Lung (tissue), 12 donors: ENCODE measurements around the gene ARHGDIB. TPM values are rescaled to one million over a fixed set of nuclear protein-coding genes. Genes with fewer than 3 reads are reported as not detected.

Source experiments
- ATAC-seq: fragments of 200-7000 bp; cut with Tn5 transposase; one replicate; pipeline ENCODE4 v1.9.1; 2020; ENCODE audit warnings: moderate number of reproducible peaks; ENCODE audit not compliant: insufficient read depth, low FRiP score
- DNase-seq, 3 donors: peaks; one replicate each; pipeline ENCODE4 v3.0.0-alpha.2; 2013 to 2017
- H3K27ac ChIP-seq, 2 donors: one replicate each; pipeline ENCODE4 v1.5.1; 2013; ENCODE audit warnings: mild to moderate bottlenecking in 2 of 2, moderate library complexity in 2 of 2, control low read depth in 1 of 2, inconsistent platforms in 1 of 2, low read depth in 1 of 2, low read length in 1 of 2
- H3K27me3 ChIP-seq, 3 donors: one replicate each; pipeline ENCODE4 v1.5.1; 2013; ENCODE audit warnings: low read length in 2 of 3; ENCODE audit not compliant: control insufficient read depth in 3 of 3, insufficient read depth in 3 of 3
- H3K36me3 ChIP-seq, 4 donors: one replicate each; pipeline ENCODE4 v1.5.1; 2013; ENCODE audit warnings: low read length in 4 of 4, mild to moderate bottlenecking in 1 of 4, moderate library complexity in 1 of 4; ENCODE audit not compliant: control insufficient read depth in 4 of 4, insufficient read depth in 4 of 4
- H3K4me1 ChIP-seq, 5 donors: one replicate each; pipeline ENCODE4 v1.5.1; 2013; ENCODE audit warnings: low read length in 5 of 5, mild to moderate bottlenecking in 2 of 5, moderate library complexity in 1 of 5; ENCODE audit not compliant: control insufficient read depth in 5 of 5, insufficient read depth in 5 of 5
- H3K4me3 ChIP-seq: one replicate; pipeline ENCODE4 v1.5.1; 2013; ENCODE audit warnings: mild to moderate bottlenecking, control low read depth, moderate library complexity
- H3K9ac ChIP-seq, 2 donors: one replicate each; pipeline ENCODE4 v1.5.1; 2013; ENCODE audit warnings: low read length in 2 of 2, control low read depth in 1 of 2; ENCODE audit not compliant: insufficient read depth in 1 of 2
- H3K9me3 ChIP-seq, 4 donors: one replicate each; pipeline ENCODE4 v1.5.1; 2013; ENCODE audit warnings: low read length in 3 of 4, mild to moderate bottlenecking in 1 of 4, moderate library complexity in 1 of 4; ENCODE audit not compliant: control insufficient read depth in 4 of 4, insufficient read depth in 3 of 4
- CTCF ChIP-seq: IDR thresholded peaks from 2 replicates; pipeline ENCODE4 v1.5.1; 2012; ENCODE audit warnings: mild to moderate bottlenecking; ENCODE audit errors: control extremely low read depth, extremely low read depth
- WGBS, 2 donors: extraction: QIAGEN DNeasy Blood & Tissue Kit; methylation state at CpG; one replicate each; pipeline ENCODE4 v1.1.7; 2013; 5-methylcytosine and 5-hydroxymethylcytosine counted together
- polyA plus RNA-seq, 2 donors: library from polyadenylated mRNA; stranded (reverse); fragments of 200-250 nt; gene quantifications; one replicate each; pipeline ENCODE4 v1.2.1, GENCODE V29; 2013
- total RNA-seq, 2 donors: library from RNA; depleted of rRNA in 1 of 2; stranded (reverse); fragments of >200 nt in 1 of 2; gene quantifications; one replicate each; pipeline ENCODE4 v1.2.1, GENCODE V29; 2014 to 2021
- donor health status: control.
- donor health status: control.
- donor health status: Bipolar disorder and iron deficiency.
- donor health status: healthy.
- donor health status: DM: yes; HTN: yes; CAD: no.

ARHGDIB gene
- total and polyA plus RNA-seq, 4 donors = 66.5 to 597 (median 259) TPM

GRCh38 chr12:14976658-14977057 lies 15.3 kb upstream of the ARHGDIB start:
- no peak overlapping the region for H3K27ac ChIP-seq
- no peak overlapping the region for H3K9ac ChIP-seq
- no peaks in the 10 kb centered on the region for H3K36me3 ChIP-seq
- H3K4me3 ChIP-seq = no peak overlapping the region
- DNase-seq (no peak), ATAC-seq (no peak)
- H3K27me3 ChIP-seq = no peaks in the 10 kb centered on the region
- 54 to 82% methylated on average over 3 of the region's 3 CpGs for WGBS, 2 donors
- H3K4me1 ChIP-seq = no peaks in the 10 kb centered on the region
- no peak for TF ChIP-seq CTCF
- H3K9me3 ChIP-seq = no peaks in the 10 kb centered on the region

- no peak overlapping the region for H3K27ac ChIP-seq
- ATAC-seq (no peak), DNase-seq (no peak)
- H3K9ac ChIP-seq = no peak overlapping the region
- WGBS, 2 donors = 48 to 74% methylated on average over 4 of the region's 4 CpGs
- no peaks in the 10 kb centered on the region for H3K9me3 ChIP-seq
- no peak overlapping the region for H3K4me3 ChIP-seq
- H3K27me3 ChIP-seq = no peaks in the 10 kb centered on the region
- no peaks in the 10 kb centered on the region for H3K4me1 ChIP-seq
- no peak for TF ChIP-seq CTCF
- H3K36me3 ChIP-seq = no peaks in the 10 kb centered on the region
Observed at GRCh38 chr12:14975457-14975856, 14.1 kb upstream of the ARHGDIB start.

- ATAC-seq (no peak), DNase-seq (no peak)
- Histone ChIP-seq H3K36me3 (no peaks in the 10 kb centered on the region), H3K4me1 (no peaks in the 10 kb centered on the region), H3K27me3 (no peaks in the 10 kb centered on the region), H3K9ac (no peak overlapping the region), H3K9me3 (no peaks in the 10 kb centered on the region), H3K27ac (no peak overlapping the region), H3K4me3 (no peak overlapping the region)
- TF ChIP-seq CTCF = no peak
- 83 to 87% methylated on average over 3 of the region's 3 CpGs for WGBS, 2 donors
Observed at GRCh38 chr12:14974633-14975032, 13.2 kb upstream of the ARHGDIB start.

GRCh38 chr12:14972816-14973215 lies 11.4 kb upstream of the ARHGDIB start, which contains the start of gene PDE6H:
Gene PDE6H, plus strand, starts transcription at chr12:14973042. Its CDS starts 4,971 bp downstream, at chr12:14978013.
- no peak within 1 kb of the TSS for H3K27ac ChIP-seq
- H3K4me3 ChIP-seq = no peak within 1 kb of the TSS
- ATAC-seq (no peak), DNase-seq (no peak)
- H3K9me3 ChIP-seq = no peaks in the 10 kb centered on the region
- H3K9ac ChIP-seq = no peak within 1 kb of the TSS
- H3K4me1 ChIP-seq = peaks cover 0 to 3% (median 0%) of the 10 kb centered on the region in 5 donors
- TF ChIP-seq CTCF = no peak
- 94 to 95% methylated on average over 2 of the region's 2 CpGs for WGBS, 2 donors
- no peaks in the 10 kb centered on the region for H3K27me3 ChIP-seq
- H3K36me3 ChIP-seq = no peaks in the 10 kb centered on the region
